GM10847 (cell line): ENCODE results near the gene AP3S2.

ENCODE experiments used
- POLR2A ChIP-seq: IDR thresholded peaks from 2 replicates; pipeline ENCODE4 v1.6.1; 2011; ENCODE audit not compliant: insufficient read length; ENCODE audit errors: extremely low read depth

The AP3S2 gene

GRCh38 chr15:89792106-89792805 lies 101.5 kb downstream of the AP3S2 start:
- TF ChIP-seq POLR2A, result no peak

- TF ChIP-seq POLR2A, result no peak
Measured at GRCh38 chr15:89790661-89791060, 103.1 kb downstream of the AP3S2 start.

DNA sequence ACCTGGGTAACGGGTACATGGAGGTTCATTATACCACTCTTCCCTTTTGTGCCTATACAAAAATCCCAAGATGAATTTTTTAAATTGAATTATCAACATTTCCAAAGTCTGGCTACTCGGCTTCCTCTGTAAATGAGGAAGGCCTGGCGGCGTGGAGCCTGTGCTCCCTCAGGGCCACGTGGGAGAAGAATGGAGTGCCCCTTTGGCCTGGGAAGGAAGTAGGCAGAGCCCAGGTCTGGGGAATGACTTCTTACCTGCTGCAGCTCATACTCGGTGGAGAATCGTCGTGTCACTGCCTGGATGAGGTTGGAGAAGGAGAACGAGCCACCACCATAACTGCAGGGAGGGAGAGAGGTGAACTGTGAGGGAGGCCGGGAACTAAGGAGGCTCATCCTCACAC lies 103.6 kb downstream of the AP3S2 start:
- no peak for TF ChIP-seq POLR2A

DNA sequence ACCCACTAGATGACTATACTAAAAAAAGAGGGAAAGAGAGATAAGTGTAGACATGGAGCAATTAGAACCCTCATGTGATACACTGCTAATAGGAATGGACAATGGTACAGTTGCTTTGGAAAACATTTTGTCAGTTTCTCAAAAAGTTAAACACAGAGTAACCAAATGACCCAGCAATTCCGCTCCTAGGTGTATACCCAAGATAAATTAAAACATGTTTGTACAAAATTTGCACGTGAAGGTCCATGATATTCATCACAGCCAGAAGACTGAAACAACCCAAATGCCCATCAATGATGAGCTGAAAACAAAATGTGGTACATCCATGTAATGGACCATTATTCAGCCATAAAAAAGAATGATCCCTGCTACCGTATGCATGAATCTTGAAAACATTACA lies 105.8 kb downstream of the AP3S2 start:
- TF ChIP-seq POLR2A, result no peak

GRCh38 chr15:89785774-89786140 lies 108.0 kb downstream of the AP3S2 start:
- TF ChIP-seq POLR2A, result no peak

- TF ChIP-seq POLR2A, result no peak
Measured at GRCh38 chr15:89785064-89785773, 108.6 kb downstream of the AP3S2 start.

DNA sequence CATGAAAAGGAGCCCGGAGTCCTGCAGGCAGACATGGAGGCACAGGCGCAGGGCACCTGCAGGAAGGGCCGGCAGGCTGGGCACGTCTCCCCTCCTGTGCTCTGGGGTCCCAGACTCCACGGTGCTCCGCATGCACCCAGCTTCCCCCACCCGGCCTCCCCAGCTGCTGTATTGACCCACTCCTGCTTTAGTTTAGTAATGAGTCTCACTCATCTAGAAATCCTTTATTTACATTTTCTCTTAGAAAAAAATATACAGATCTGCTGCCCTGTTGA lies 109.2 kb downstream of the AP3S2 start:
- no peak for TF ChIP-seq POLR2A

DNA sequence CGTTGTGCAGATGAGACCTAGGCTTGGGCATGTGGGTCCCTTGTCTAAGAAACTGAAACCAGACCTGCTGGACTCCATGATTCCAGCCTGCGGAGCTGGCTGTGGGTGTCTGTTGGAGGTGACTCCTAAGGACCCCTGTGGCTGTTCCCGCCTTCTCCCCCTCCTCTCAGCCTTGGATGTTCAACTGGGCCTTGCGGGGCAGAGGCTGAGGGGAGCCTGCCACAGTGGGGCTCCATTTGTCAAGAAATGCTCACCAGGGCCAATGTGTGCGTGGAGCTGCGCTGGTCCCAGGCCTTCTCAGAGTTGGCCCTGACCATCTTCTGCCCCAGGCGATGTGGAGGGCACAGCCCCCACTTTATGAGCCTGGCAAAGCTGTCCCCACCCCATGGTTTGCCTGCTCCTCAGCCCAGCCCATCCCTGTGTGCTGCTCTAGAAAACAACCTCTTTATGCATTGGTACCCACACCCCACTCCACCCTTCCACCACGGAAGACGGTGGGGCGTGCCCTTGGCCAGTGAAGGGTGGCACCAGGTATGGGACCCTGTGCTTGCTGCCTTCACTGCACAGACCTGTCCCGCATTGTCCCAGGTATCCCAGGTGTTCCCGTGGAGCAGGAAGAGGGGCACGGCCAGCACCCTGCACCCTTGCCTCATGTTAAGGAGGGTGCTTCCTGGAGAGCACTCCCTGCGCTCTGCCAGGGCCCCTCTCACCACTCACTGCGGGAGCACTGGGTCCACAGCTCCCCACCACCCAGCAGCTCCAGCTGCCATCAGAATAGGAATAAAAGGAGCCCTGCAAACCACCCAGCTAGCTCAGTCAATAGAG lies 109.7 kb downstream of the AP3S2 start:
- TF ChIP-seq POLR2A, result no peak

- no peak for TF ChIP-seq POLR2A
Measured at GRCh38 chr15:89783111-89783860, 110.5 kb downstream of the AP3S2 start.

GRCh38 chr15:89781891-89782618 lies 111.7 kb downstream of the AP3S2 start:
- no peak for TF ChIP-seq POLR2A

DNA sequence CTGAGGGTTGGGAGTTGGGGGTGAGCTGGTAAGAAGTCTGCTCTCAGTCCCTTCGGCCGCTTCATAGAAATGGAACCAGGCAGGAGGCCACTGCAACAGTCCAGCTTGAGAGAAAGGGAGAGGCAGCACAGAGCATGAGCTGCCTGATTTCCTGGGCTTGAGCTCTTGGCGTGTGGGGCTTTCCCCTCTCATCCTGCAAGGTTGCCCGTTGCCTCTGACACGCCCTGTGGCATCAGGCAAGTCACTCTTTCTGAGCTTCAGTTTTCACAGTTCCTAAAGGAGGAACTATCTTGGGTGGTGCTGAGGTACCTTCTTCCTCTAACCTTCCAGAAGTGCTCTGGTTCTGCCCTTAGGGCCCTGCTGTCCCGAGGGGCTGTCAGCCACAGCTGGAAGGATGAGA lies 112.7 kb downstream of the AP3S2 start:
- no peak for TF ChIP-seq POLR2A

GRCh38 chr15:89780601-89781000 lies 113.2 kb downstream of the AP3S2 start:
- no peak for TF ChIP-seq POLR2A
